GM12872 (cell line): ENCODE results near the gene EHBP1.

Experiments used
- CTCF ChIP-seq: IDR thresholded peaks from 3 replicates; pipeline ENCODE4 v1.5.1; 2011; ENCODE audit warnings: low read depth, mild to moderate bottlenecking, low read length, moderate library complexity; ENCODE audit not compliant: insufficient read depth

EHBP1 gene

GRCh38 chr2:63007813-63008458 lies 302.4 kb downstream of the EHBP1 start:
- TF ChIP-seq CTCF, result no peak

DNA sequence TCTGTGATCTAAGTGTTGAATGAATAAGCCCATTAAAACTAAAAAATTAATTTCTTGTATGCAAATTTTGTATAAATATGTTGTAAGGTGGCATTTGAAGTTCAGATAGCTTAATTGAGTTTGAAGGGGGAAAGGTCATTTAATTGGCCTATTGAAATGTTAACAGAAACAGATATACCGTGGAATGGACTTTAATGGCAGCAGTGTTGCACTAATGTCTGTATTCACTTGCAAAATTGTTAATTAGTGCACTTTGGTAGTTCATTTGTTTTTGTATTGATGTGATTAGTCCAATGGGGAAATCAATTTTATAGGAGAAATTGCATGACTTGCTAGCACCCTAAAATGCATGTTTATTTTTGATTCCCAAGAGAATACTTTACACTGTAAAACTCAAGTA lies 303.3 kb downstream of the EHBP1 start:
- TF ChIP-seq CTCF, result no peak

- no peak for TF ChIP-seq CTCF
Observed at GRCh38 chr2:63009490-63009889, 304.0 kb downstream of the EHBP1 start.

GRCh38 chr2:63012541-63012940 lies 307.0 kb downstream of the EHBP1 start:
- TF ChIP-seq CTCF, result no peak

DNA sequence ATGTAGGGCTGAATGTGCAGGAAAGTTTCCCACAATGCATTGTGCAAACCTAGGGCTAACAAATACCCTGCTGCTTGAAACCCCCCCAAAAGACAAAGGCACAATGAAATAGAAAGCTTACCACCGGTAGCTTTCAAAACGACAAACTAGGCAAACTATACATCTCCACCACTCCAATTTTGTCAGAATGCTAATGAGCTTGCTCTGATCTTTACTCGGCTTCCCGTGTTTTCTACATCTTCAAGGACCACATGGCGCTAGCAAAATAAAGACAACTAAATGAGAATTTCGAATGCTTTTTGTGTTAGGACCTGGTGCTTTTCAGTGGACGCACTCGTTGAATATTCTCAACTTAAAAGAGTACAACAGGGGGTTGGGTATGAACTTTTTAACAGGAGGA lies 307.9 kb downstream of the EHBP1 start:
- no peak for TF ChIP-seq CTCF

DNA sequence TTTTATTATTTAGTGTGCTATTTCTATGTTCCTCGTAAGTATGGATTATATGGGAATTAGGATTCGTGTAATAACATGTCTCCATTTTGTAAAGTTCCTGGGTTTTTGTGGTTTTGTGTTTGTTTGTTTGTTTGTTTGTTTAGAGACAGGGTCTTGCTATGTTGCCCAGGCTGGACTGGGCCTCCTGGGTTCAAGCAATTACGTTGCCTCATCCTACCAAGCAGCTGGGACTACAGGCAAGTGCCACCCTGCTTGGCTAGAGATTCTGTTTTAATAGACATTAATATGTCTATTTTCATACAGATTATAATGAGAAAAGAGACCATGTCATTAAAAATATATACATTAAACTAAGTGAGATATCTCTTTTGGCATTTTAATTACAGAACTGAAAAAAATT lies 309.9 kb downstream of the EHBP1 start:
- TF ChIP-seq CTCF, result no peak

GRCh38 chr2:63018439-63018838 lies 312.9 kb downstream of the EHBP1 start:
- TF ChIP-seq CTCF, result no peak
